Frontal cortex (tissue), 4 donors: ENCODE results near the gene CDH4. TPM values are rescaled to one million over a fixed set of nuclear protein-coding genes. Genes with fewer than 3 reads are reported as not detected.

Experiments
- DNase-seq, 2 donors: peaks; one replicate each; pipeline ENCODE4 v3.0.0; 2012; ENCODE audit warnings: low spot score in 2 of 2
- FAIRE-seq: peaks from 2 replicates; lab custom pipeline; 2012; peaks lifted over from hg19 to GRCh38; lab: Jason Lieb, UNC
- total RNA-seq: library from RNA; depleted of rRNA; stranded (reverse); fragments of >200 nt; gene quantifications from one replicate; pipeline ENCODE4 v1.2.3, GENCODE V29; 2014
- donor health status: control.
- donor health status: control.
- donor health status: control.

Gene CDH4
- total RNA-seq, 1 donor from 2014 or later: 22.8 TPM

- FAIRE-seq (no peak), DNase-seq (no peak)
These were observed 680.1 kb downstream of the CDH4 start for GRCh38 chr20:61932199-61932592.

- FAIRE-seq (no peak), DNase-seq (no peak)
These were observed 680.8 kb downstream of the CDH4 start for GRCh38 chr20:61932711-61933480.

DNA sequence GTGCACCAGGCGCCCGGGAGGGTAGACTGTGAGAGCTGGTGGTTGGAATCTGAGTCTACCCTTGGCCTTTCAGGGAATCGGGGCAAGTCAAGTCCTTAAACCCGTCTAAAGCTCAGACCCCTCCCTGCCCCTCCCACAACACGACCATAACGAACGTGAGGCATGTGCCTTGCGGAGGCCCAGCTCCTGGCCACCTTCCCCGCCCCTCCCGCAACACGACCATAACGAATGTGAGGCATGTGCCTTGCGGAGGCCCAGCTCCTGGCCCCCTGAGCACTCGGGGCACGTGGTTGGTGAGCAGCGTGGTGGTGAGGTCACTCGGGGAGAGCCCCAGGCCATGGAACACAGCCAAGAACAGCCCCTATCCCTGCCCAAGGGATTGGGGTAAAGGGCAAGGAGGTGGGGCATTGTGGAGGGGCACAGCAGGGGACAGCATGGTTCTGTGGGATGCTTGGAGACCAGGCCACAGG is 681.5 kb downstream of the CDH4 start:
- DNase-seq: no peak
- no peak for FAIRE-seq

DNA sequence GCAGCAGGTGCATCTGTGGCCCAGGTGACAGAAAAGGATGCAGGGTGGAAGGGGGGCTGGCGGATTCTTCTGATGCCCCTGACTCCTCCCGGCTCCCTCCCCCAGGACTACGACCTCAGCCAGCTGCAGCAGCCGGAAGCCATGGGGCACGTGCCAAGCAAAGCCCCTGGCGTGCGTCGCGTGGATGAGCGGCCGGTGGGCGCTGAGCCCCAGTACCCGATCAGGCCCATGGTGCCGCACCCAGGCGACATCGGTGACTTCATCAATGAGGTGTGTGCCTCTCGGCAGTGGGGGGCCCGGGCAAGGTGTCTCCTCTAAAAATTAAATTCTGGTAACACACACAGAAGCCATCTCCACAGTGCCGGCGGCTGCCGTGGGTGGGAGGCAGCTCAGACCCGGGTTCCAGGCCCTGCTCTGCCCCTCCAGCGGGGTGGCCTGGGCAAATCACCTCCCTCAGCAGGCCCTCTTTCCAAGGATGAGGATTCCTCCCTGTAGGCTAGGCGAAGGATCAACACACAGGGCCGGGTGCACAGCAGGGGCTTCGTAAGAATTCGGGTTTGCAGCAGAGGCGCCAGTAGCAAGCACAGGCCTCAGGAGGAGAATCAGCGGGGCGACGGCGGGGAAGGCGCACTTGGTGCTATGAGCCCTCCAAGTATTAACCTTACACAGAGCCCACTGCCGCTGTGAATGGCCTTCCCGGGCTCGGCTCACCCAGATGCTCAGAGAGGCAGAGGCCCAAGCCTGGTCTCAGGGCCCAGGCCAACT is 682.1 kb downstream of the CDH4 start:
- FAIRE-seq (no peak), DNase-seq (no peak)

DNA sequence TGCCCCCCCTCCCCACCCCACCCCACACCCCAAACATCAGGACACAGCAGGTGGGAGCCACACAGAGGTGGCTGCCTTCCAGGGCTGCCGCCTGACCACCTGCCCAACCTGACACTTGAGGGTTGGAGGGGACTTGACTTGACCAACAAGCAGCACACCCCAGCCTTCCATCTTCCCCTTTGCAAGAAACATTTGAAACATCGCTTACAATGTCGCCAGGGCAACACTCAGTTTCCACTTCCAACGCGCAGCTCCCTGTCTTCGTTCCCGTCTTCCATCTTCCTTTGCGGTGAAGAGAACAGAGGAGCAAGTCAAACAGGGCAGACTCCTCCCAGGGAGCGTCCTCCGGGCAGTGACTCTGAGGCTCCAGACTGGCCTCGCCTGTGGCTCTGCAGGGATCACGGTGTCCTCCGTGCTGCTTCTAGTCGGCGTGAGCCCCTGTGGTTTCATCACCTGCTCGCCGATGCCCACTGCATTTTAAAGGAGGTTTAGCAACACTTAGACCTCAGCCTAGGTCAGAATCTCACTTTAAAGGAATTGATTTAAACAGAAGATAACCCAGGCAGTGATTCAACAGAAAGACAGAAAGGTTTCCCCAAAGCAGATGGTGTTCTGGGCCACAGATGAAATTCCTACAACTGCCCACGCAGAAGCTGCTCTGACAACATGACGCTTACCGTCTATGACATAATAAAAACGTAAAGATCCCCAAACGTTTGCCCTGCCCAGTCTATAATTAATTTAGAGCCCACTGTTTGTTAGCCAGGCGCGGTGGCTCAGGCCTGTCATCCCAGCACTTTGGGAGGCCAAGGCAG is 682.9 kb downstream of the CDH4 start:
- no peak for FAIRE-seq

DNA sequence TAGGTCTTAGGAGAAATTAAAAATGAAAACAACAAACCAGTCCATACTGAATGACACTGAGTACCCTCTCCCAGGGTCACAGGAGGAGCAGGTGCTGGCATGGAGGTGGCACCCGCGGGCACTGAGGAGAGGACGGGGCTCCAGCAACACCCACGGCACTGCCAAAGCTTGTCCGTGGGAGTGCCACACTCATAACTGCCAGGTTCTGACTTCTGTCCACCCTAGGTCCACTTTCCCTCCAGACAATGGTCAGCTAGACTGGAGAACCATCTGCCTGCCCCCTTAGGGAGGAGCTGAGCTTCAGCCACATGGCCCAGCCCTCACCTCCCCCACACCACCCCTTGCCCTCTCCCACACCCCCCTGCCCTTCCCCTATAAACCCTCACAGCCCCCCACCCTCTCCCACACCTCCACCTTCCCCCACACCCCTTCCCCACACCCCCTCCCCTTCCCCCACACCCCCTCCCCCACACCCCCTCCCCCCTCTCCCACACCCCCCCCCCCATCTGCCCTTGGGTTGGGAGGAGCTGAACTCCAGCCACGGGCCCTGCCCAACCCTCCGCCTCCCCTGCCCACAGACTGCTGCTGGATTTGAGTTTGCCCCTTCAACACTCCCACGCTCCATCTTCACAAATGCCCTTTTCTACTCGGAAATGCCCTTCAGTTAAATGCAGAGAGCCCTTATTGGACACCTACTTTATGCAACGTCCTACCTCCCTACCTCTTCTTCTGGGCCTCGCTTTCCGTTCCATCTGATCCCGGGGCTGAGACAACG is 684.1 kb downstream of the CDH4 start:
- FAIRE-seq (no peak), DNase-seq (no peak)

More for the DNA sequence above, 682.9 kb downstream of the CDH4 start:
- peak in 1 of 2 donors; percentile 59 for DNase-seq

GRCh38 chr20:61936701-61937131 is 684.7 kb downstream of the CDH4 start:
- DNase-seq (no peak), FAIRE-seq (no peak)

DNA sequence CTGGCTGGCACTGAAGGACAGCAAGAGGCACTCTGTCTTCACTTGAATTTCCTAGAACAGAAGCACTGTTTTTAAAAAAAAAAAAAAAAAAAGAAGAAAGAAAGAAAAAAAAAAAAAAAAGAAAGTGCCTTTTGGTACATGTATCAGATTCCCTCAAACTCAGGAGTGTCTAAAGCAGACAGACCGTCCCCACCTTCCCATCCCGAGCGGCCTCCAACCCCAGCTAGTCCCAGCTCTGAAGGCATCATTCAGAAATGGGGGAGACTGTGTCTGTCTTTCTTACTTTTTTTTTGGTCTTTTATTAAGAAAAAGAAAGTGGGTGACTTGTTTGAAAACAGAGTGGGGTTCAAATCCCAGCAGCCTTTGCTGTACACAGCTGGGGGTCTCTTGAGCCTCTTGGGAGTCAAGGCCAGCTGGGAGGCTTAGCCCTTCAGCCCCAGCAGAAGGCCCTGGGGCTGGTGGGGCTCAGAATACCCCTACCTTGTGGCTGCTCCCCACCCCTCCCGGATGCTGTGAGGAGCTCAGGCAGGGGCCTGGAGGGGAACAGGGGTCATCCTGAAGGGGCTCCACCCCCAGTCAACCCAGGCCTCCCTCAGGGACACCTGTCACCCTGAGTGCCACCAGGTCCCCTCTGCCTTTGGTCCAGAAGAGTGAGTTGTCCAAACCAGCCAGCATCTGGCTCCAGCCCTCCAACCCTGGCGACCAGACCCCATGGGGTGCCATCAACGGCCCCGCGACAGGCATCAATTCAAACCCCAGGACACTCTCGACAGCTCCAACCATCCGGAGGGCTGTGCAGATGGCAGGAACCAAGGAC is 685.3 kb downstream of the CDH4 start:
- no peak for DNase-seq

GRCh38 chr20:61937963-61938838 is 686.1 kb downstream of the CDH4 start:
- FAIRE-seq: no peak
- DNase-seq: no peak

More for the DNA sequence above, 685.3 kb downstream of the CDH4 start:
- no peak for FAIRE-seq

GRCh38 chr20:61938839-61939690 is 687.0 kb downstream of the CDH4 start:
- DNase-seq: no peak
- FAIRE-seq: no peak

DNA sequence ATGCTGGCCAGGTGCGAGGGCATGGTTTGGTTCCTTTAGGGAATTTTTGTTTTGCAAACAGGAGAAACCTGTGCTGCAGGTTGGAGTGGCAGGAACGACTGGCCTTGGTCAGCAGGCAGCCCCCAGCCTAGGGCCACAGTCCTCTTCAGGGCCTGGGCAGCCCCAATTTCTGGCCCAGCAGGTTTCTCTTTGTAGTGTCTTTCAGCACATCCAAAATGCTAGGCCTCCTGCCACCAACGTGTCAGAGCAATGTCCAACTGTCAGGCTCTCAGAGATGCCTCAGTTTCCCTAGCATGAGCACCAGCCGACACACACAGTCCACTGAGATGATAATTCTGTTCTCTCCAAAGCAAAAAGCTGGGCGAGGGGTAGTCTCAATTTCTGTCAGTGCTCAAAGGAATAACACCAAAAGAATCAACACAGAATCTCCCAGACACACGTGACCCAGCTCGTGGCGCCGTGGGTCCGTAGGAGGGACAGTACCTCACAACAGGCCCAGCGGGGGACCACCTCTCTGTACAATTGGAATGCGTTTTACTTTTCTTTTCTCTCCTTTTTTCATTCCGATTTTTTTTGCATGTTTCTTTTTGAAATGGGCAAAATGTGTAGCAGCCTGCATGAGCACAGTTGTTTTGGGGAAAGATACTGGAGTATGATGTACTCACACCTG is 687.8 kb downstream of the CDH4 start:
- DNase-seq (no peak), FAIRE-seq (no peak)

DNA sequence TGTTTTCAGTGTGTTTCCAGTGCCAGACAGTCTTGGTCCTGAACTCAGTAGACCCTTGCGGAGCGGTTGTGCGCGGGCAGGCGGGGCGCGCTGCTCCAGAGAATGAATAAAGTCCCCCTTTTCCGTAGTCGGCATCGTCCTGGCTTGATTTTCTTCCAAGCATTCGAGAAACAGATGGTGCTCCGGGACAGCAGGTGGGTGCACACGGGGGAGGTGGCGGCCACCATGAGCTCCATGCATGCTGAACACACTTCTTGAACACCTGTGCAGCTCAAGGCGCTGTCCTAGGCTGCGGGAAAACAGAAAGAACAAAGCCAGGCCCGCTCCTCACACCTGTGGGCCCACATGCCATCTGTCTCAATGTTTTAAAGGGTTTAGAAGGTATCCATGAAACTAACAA is 688.4 kb downstream of the CDH4 start:
- no peak for DNase-seq
- FAIRE-seq: no peak

GRCh38 chr20:61940976-61941720 is 689.1 kb downstream of the CDH4 start:
- FAIRE-seq (no peak), DNase-seq (no peak)

DNA sequence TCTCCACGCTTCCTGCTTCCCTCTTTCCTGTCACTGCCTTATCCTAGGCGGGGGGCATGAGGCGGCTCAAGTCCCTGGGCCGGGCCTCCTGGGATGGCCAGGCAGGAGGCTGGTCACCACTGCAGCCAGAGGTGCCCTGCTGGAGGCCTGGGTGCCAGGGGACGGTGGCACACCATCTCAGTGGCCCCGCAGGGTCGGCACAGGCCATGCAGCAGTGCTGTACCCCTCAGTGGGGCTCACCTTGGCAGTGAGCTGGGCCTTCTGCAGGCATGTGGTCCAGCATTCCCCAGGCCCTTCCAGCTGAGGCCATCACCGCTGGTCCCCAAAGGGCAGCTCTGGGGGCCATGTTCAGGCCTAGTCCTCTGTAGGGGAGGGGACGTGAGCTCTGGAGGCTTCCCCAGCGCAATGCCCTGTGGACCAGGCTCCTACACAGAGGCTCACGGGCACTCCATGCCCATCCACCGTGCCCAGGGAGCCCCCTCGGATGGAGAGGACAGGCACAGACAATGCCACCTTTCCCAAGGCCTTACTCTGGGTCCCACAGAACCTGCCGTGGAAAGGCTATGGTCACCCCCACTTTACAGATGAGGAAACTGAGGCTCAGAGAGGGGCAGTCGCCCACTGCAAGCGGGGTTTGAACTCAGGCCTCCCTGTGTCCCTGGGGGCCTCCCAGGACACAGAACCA is 689.8 kb downstream of the CDH4 start:
- FAIRE-seq (no peak), DNase-seq (no peak)

- no peak for DNase-seq
- FAIRE-seq: no peak
These were observed 690.5 kb downstream of the CDH4 start for GRCh38 chr20:61942526-61942925.
